HepG2 (cell line): Measurements from ENCODE around the gene MIR17HG. TPM values are rescaled to one million over a fixed set of nuclear protein-coding genes. Genes with fewer than 3 reads are reported as not detected.

Experiments
- FLYWCH1 ChIP-seq: sonication (generic); formaldehyde crosslinking; IDR thresholded peaks from 2 replicates; pipeline ENCODE4 v1.8.1; 2023; ENCODE audit warnings: mild to moderate bottlenecking, missing genetic modification reagents
- FOXO1 ChIP-seq: sonication (generic); formaldehyde crosslinking; IDR thresholded peaks from 2 replicates; pipeline ENCODE4 v1.4.0; 2020; ENCODE audit warnings: missing genetic modification reagents
- HDAC1 ChIP-seq: sonication (generic); formaldehyde crosslinking; IDR thresholded peaks from 2 replicates; pipeline ENCODE4 v1.5.1; 2020; ENCODE audit warnings: mild to moderate bottlenecking, missing genetic modification reagents
- KAT8 ChIP-seq: IDR thresholded peaks from 2 replicates; pipeline ENCODE4 v1.6.1; 2016; ENCODE audit warnings: missing genetic modification reagents, missing compliant biosample characterization
- KLF6 ChIP-seq: IDR thresholded peaks from 2 replicates; pipeline ENCODE4 v1.8.0; 2016; ENCODE audit warnings: missing biosample characterization, missing genetic modification reagents
- MEIS2 ChIP-seq: sonication (generic); formaldehyde crosslinking; IDR thresholded peaks from 2 replicates; pipeline ENCODE4 v1.9.0; 2021; ENCODE audit warnings: mild to moderate bottlenecking, missing genetic modification reagents
- PAF1 ChIP-seq: IDR thresholded peaks from 2 replicates; pipeline ENCODE4 v1.6.1; 2016; ENCODE audit warnings: missing genetic modification reagents, missing compliant biosample characterization
- POLR2G ChIP-seq: fragments of 200-400 bp; formaldehyde crosslinking; IDR thresholded peaks from 2 replicates; pipeline ENCODE4 v1.6.1; 2018; ENCODE audit warnings: mild to moderate bottlenecking, low read depth, low read length, moderate library complexity
- RFX5 ChIP-seq: IDR thresholded peaks from 2 replicates; pipeline ENCODE4 v1.6.1; 2011; ENCODE audit warnings: low read depth, low read length, improper control_type of control experiment
- ZNF234 ChIP-seq: sonication (generic); formaldehyde crosslinking; conservative IDR thresholded peaks from 2 replicates; pipeline ENCODE4 v1.5.1; 2020; ENCODE audit warnings: mild to moderate bottlenecking, missing genetic modification reagents
- ZNF296 ChIP-seq: sonication (generic); formaldehyde crosslinking; conservative IDR thresholded peaks from 2 replicates; pipeline ENCODE4 v1.5.0; 2020; ENCODE audit warnings: mild to moderate bottlenecking, missing genetic modification reagents
- ZNF30 ChIP-seq: sonication (generic); formaldehyde crosslinking; IDR thresholded peaks from 2 replicates; pipeline ENCODE4 v1.5.0; 2020; ENCODE audit warnings: mild to moderate bottlenecking, missing genetic modification reagents
- ZNF558 ChIP-seq: sonication (generic); formaldehyde crosslinking; IDR thresholded peaks from 2 replicates; pipeline ENCODE4 v1.9.0; 2022; ENCODE audit warnings: mild to moderate bottlenecking, missing genetic modification reagents, borderline replicate concordance
- ZNF746 ChIP-seq: sonication (generic); formaldehyde crosslinking; IDR thresholded peaks from 2 replicates; pipeline ENCODE4 v1.8.0; 2022; ENCODE audit warnings: mild to moderate bottlenecking, missing genetic modification reagents
- polyA plus RNA-seq, 8 experiments: library from polyadenylated mRNA; depleted of rRNA in 3 of 8; stranded (reverse) in 7 of 8; unstranded in 1 of 8; fragments of >200 nt; fragmentation: Illumina TruSeq in 4 of 8; extraction: Trizol in 4 of 8; gene quantifications; 2 replicates each; pipeline versions ENCODE4 v1.2.1 to v1.2.3, GENCODE V29; 2011 to 2016; ENCODE audit warnings: low read depth in 4 of 8, missing spikeins in 1 of 8, mixed read lengths in 1 of 8; ENCODE audit not compliant: insufficient read depth in 1 of 8
- total RNA-seq, 5 experiments: library from RNA; depleted of rRNA; stranded (reverse); fragments of >200 nt; fragmentation: Illumina TruSeq; extraction: Trizol; gene quantifications; 2 replicates each; pipeline ENCODE4 v1.2.3, GENCODE V29; 2016; ENCODE audit warnings: low read depth in 1 of 5
- TF ChIP-seq, protein P1 (sequence below): sonication (generic); formaldehyde crosslinking; conservative IDR thresholded peaks from 2 replicates; pipeline ENCODE4 v1.8.0; 2022; ENCODE audit warnings: missing genetic modification reagents
- TF ChIP-seq, protein P2 (sequence below): sonication (generic); formaldehyde crosslinking; IDR thresholded peaks from 2 replicates; pipeline ENCODE4 v1.8.1; 2023; ENCODE audit warnings: mild to moderate bottlenecking, moderate library complexity, missing genetic modification reagents
- TF ChIP-seq, protein P3 (sequence below): sonication (generic); formaldehyde crosslinking; IDR thresholded peaks from 2 replicates; pipeline ENCODE4 v1.8.1; 2023; ENCODE audit warnings: mild to moderate bottlenecking, inconsistent platforms, moderate library complexity, missing genetic modification reagents, borderline replicate concordance
- TF ChIP-seq, protein P4 (sequence below): sonication (generic); formaldehyde crosslinking; IDR thresholded peaks from 2 replicates; pipeline ENCODE4 v1.4.0; 2020; ENCODE audit warnings: missing genetic modification reagents
- TF ChIP-seq, protein P5 (sequence below): sonication (generic); formaldehyde crosslinking; IDR thresholded peaks from 2 replicates; pipeline ENCODE4 v1.4.0; 2020; ENCODE audit warnings: missing genetic modification reagents

The MIR17HG gene
- total and polyA plus RNA-seq, 2 of the 13 experiments (the other 11 are each of a cell fraction or from before 2014, with no cell fraction given) = 2.5 to 12.3 TPM

DNA sequence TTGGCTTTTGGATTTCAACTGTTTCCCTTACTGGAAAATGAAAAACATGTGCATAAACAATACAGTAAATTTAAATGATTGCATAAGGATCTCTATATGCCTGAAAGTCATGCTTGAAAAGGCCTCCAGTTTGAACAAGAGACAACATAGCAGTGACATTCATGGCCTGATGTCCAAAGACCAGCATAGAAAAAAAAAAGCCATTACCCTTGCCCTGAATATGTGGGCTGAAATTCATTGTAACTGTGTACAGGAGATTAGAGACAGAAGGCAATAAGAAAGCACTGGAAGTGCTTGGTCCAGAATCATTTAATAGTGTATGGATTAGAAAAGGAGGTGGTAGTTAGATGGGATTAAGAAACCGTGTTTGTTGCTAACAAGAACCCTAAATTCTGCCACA, 15.4 kb downstream of the MIR17HG start (continued):
- TF ChIP-seq FOXO1 (CRISPR knock-in tag) = no peak
- no peak for TF ChIP-seq MEIS2 (CRISPR knock-in tag)
- TF ChIP-seq ZNF234 (CRISPR knock-in tag) = no peak
- TF ChIP-seq, protein P1, sequence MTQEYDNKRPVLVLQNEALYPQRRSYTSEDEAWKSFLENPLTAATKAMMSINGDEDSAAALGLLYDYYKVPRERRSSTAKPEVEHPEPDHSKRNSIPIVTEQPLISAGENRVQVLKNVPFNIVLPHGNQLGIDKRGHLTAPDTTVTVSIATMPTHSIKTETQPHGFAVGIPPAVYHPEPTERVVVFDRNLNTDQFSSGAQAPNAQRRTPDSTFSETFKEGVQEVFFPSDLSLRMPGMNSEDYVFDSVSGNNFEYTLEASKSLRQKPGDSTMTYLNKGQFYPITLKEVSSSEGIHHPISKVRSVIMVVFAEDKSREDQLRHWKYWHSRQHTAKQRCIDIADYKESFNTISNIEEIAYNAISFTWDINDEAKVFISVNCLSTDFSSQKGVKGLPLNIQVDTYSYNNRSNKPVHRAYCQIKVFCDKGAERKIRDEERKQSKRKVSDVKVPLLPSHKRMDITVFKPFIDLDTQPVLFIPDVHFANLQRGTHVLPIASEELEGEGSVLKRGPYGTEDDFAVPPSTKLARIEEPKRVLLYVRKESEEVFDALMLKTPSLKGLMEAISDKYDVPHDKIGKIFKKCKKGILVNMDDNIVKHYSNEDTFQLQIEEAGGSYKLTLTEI (CRISPR knock-in tag) = no peak
- TF ChIP-seq KLF6 (CRISPR knock-in tag) = no peak
- TF ChIP-seq ZNF30 (CRISPR knock-in tag) = no peak
- peak; percentile 56; the same call in 1 of the 2 replicates for TF ChIP-seq KAT8 (CRISPR knock-in tag)
- TF ChIP-seq, protein P2, sequence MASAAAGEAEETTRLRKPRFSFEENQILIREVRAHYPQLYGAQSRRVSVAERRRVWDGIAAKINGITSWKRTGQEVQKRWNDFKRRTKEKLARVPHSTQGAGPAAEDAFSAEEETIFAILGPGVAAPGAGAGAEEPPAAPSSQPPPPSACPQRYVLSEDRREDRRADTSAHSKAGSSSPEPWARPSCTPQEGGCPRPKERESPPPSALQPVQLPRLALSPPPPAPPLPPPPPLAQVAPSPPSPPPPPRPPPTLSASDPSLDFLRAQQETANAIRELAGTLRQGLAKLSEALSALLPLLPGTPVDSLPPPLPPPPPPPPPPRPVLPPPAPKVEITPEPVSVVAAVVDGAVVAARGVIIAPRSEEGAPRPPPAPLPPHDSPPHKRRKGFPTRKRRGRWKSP (CRISPR knock-in tag) = no peak
- peak; percentile 44; the same call in 1 of the 2 replicates for TF ChIP-seq HDAC1 (CRISPR knock-in tag)
- TF ChIP-seq, protein P3, sequence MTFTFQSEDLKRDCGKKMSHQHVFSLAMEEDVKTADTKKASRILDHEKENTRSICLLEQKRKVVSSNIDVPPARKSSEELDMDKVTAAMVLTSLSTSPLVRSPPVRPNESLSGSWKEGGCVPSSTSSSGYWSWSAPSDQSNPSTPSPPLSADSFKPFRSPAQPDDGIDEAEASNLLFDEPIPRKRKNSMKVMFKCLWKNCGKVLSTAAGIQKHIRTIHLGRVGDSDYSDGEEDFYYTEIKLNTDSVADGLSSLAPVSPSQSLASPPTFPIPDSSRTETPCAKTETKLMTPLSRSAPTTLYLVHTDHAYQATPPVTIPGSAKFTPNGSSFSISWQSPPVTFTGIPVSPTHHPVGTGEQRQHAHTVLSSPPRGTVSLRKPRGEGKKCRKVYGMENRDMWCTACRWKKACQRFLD (CRISPR knock-in tag) = no peak
- TF ChIP-seq ZNF296 (CRISPR knock-in tag) = no peak
- TF ChIP-seq ZNF558 (CRISPR knock-in tag) = no peak
- TF ChIP-seq POLR2G = peak; percentile 45
- no peak for TF ChIP-seq ZNF746 (CRISPR knock-in tag)
- TF ChIP-seq, protein P4, sequence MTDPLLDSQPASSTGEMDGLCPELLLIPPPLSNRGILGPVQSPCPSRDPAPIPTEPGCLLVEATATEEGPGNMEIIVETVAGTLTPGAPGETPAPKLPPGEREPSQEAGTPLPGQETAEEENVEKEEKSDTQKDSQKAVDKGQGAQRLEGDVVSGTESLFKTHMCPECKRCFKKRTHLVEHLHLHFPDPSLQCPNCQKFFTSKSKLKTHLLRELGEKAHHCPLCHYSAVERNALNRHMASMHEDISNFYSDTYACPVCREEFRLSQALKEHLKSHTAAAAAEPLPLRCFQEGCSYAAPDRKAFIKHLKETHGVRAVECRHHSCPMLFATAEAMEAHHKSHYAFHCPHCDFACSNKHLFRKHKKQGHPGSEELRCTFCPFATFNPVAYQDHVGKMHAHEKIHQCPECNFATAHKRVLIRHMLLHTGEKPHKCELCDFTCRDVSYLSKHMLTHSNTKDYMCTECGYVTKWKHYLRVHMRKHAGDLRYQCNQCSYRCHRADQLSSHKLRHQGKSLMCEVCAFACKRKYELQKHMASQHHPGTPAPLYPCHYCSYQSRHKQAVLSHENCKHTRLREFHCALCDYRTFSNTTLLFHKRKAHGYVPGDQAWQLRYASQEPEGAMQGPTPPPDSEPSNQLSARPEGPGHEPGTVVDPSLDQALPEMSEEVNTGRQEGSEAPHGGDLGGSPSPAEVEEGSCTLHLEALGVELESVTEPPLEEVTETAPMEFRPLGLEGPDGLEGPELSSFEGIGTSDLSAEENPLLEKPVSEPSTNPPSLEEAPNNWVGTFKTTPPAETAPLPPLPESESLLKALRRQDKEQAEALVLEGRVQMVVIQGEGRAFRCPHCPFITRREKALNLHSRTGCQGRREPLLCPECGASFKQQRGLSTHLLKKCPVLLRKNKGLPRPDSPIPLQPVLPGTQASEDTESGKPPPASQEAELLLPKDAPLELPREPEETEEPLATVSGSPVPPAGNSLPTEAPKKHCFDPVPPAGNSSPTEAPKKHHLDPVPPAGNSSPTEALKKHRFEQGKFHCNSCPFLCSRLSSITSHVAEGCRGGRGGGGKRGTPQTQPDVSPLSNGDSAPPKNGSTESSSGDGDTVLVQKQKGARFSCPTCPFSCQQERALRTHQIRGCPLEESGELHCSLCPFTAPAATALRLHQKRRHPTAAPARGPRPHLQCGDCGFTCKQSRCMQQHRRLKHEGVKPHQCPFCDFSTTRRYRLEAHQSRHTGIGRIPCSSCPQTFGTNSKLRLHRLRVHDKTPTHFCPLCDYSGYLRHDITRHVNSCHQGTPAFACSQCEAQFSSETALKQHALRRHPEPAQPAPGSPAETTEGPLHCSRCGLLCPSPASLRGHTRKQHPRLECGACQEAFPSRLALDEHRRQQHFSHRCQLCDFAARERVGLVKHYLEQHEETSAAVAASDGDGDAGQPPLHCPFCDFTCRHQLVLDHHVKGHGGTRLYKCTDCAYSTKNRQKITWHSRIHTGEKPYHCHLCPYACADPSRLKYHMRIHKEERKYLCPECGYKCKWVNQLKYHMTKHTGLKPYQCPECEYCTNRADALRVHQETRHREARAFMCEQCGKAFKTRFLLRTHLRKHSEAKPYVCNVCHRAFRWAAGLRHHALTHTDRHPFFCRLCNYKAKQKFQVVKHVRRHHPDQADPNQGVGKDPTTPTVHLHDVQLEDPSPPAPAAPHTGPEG (CRISPR knock-in tag) = no peak
- no peak for TF ChIP-seq RFX5
- TF ChIP-seq, protein P5, sequence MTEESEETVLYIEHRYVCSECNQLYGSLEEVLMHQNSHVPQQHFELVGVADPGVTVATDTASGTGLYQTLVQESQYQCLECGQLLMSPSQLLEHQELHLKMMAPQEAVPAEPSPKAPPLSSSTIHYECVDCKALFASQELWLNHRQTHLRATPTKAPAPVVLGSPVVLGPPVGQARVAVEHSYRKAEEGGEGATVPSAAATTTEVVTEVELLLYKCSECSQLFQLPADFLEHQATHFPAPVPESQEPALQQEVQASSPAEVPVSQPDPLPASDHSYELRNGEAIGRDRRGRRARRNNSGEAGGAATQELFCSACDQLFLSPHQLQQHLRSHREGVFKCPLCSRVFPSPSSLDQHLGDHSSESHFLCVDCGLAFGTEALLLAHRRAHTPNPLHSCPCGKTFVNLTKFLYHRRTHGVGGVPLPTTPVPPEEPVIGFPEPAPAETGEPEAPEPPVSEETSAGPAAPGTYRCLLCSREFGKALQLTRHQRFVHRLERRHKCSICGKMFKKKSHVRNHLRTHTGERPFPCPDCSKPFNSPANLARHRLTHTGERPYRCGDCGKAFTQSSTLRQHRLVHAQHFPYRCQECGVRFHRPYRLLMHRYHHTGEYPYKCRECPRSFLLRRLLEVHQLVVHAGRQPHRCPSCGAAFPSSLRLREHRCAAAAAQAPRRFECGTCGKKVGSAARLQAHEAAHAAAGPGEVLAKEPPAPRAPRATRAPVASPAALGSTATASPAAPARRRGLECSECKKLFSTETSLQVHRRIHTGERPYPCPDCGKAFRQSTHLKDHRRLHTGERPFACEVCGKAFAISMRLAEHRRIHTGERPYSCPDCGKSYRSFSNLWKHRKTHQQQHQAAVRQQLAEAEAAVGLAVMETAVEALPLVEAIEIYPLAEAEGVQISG (CRISPR knock-in tag) = no peak
- TF ChIP-seq PAF1 (CRISPR knock-in tag) = peak; percentile 80; the same call in 1 of the 2 replicates
- no peak for TF ChIP-seq FLYWCH1 (CRISPR knock-in tag)
